IMR-90 (cell line): ENCODE measurements around the gene TROAP. TPM values are rescaled to one million over a fixed set of nuclear protein-coding genes. Genes with fewer than 3 reads are reported as not detected.

Source experiments
- ATAC-seq: fragments of 200-7000 bp; cut with Tn5 transposase; 2 replicates; pipeline ENCODE4 v1.9.1; 2020; ENCODE audit warnings: low read depth, mild to moderate bottlenecking, moderate library complexity
- BruUV-seq: library from RNA; stranded (reverse); fragments of 400-500 nt; replicated peaks from 2 replicates; lab custom pipeline; 2021; lab: Mats Ljungman, UMichigan
- CTCF ChIA-PET: fragments of 300-600 bp; formaldehyde crosslinking; extraction: SDS; loops from one replicate; lab custom pipeline; 2021; ENCODE audit warnings: antibody characterized with exemption; lab: Yijun Ruan, JAX
- POLR2A ChIA-PET: fragments of 300-600 bp; sonication (Branson Sonifier 250); formaldehyde crosslinking; loops from one replicate; lab custom pipeline; 2022; ENCODE audit warnings: antibody characterized with exemption; ENCODE audit not compliant: unreplicated experiment; lab: Charles Lee
- DNase-seq: peaks from one replicate; pipeline ENCODE4 v3.0.0; 2013
- H2AFZ ChIP-seq: replicated peaks from 2 replicates; pipeline ENCODE3; 2013; ENCODE audit warnings: low read length, mild to moderate bottlenecking; ENCODE audit not compliant: poor library complexity
- H2AK5ac ChIP-seq: 2 replicates; pipeline ENCODE4 v1.6.1; 2013; ENCODE audit warnings: low read depth, low read length, inconsistent platforms
- H2AK9ac ChIP-seq: replicated peaks from 2 replicates; pipeline ENCODE3; 2013; ENCODE audit warnings: mild to moderate bottlenecking, low read depth, low read length, moderate library complexity; ENCODE audit not compliant: poor library complexity
- H2BK120ac ChIP-seq: 2 replicates; pipeline ENCODE4 v1.6.1; 2013; ENCODE audit warnings: low read depth, low read length, inconsistent platforms
- H2BK15ac ChIP-seq: 3 replicates; pipeline ENCODE4 v1.6.1; 2013; ENCODE audit warnings: low read depth, low read length, inconsistent platforms
- H2BK20ac ChIP-seq: 2 replicates; pipeline ENCODE4 v1.6.1; 2013; ENCODE audit warnings: low read depth, mild to moderate bottlenecking, inconsistent platforms, low read length, moderate library complexity
- H2BK5ac ChIP-seq: 2 replicates; pipeline ENCODE4 v1.6.1; 2013; ENCODE audit warnings: mild to moderate bottlenecking, low read depth, low read length, inconsistent platforms; ENCODE audit not compliant: poor library complexity, severe bottlenecking
- H3K14ac ChIP-seq: replicated peaks from 2 replicates; pipeline ENCODE4 v1.6.1; 2013; ENCODE audit warnings: low read depth, low read length, inconsistent platforms
- H3K18ac ChIP-seq: 2 replicates; pipeline ENCODE4 v1.6.1; 2013; ENCODE audit warnings: low read depth, low read length, control low read depth
- H3K23ac ChIP-seq: 2 replicates; pipeline ENCODE4 v1.6.1; 2013; ENCODE audit warnings: low read depth, low read length, inconsistent platforms
- H3K27ac ChIP-seq: 2 replicates; pipeline ENCODE4 v1.5.1; 2013; ENCODE audit warnings: mild to moderate bottlenecking, control low read depth, low read length; ENCODE audit not compliant: insufficient read depth
- H3K27me3 ChIP-seq: 2 replicates; pipeline ENCODE4 v1.6.1; 2013; ENCODE audit warnings: low read length; ENCODE audit not compliant: control insufficient read depth, insufficient read depth
- H3K36me3 ChIP-seq: 2 replicates; pipeline ENCODE4 v1.6.1; 2013; ENCODE audit warnings: low read length, mixed read lengths; ENCODE audit not compliant: control insufficient read depth, insufficient read depth
- H3K4ac ChIP-seq: 2 replicates; pipeline ENCODE4 v1.6.1; 2013; ENCODE audit warnings: low read depth, low read length, inconsistent platforms
- H3K4me1 ChIP-seq: 2 replicates; pipeline ENCODE4 v1.6.1; 2013; ENCODE audit warnings: low read length, mixed read lengths; ENCODE audit not compliant: control insufficient read depth, insufficient read depth
- H3K4me2 ChIP-seq: 2 replicates; pipeline ENCODE4 v1.6.1; 2013; ENCODE audit warnings: low read depth, mild to moderate bottlenecking, control low read depth, low read length, moderate library complexity
- H3K4me3 ChIP-seq: 2 replicates; pipeline ENCODE4 v1.5.1; 2013; ENCODE audit warnings: low read depth, mild to moderate bottlenecking, control low read depth, low read length, moderate library complexity; ENCODE audit not compliant: insufficient read depth
- H3K56ac ChIP-seq: 2 replicates; pipeline ENCODE4 v1.6.1; 2013; ENCODE audit warnings: low read length, inconsistent platforms; ENCODE audit not compliant: insufficient read depth; ENCODE audit errors: extremely low read depth
- H3K79me1 ChIP-seq, 2 experiments: 2 replicates each; pipeline ENCODE4 v1.6.1; 2013; ENCODE audit warnings: low read length in 2 of 2, inconsistent platforms in 1 of 2, low read depth in 1 of 2
- H3K9ac ChIP-seq: 2 replicates; pipeline ENCODE4 v1.6.1; 2013; ENCODE audit warnings: low read depth, low read length, control low read depth
- H3K9me1 ChIP-seq: 2 replicates; pipeline ENCODE4 v1.6.1; 2013; ENCODE audit warnings: low read length, inconsistent platforms; ENCODE audit not compliant: insufficient read depth
- H3K9me3 ChIP-seq: 2 replicates; pipeline ENCODE4 v1.6.1; 2013; ENCODE audit warnings: low read length; ENCODE audit not compliant: control insufficient read depth, insufficient read depth
- H4K20me1 ChIP-seq: 2 replicates; pipeline ENCODE4 v1.6.1; 2013; ENCODE audit warnings: low read length, inconsistent platforms; ENCODE audit not compliant: insufficient read depth
- H4K5ac ChIP-seq: 2 replicates; pipeline ENCODE4 v1.6.1; 2013; ENCODE audit warnings: mild to moderate bottlenecking, low read depth, low read length, control low read depth
- H4K8ac ChIP-seq, 2 experiments: 2 replicates each; pipeline ENCODE4 v1.6.1; 2013; ENCODE audit warnings: low read depth in 2 of 2, low read length in 2 of 2, control low read depth in 1 of 2, inconsistent platforms in 1 of 2
- H4K91ac ChIP-seq: 2 replicates; pipeline ENCODE4 v1.6.1; 2013; ENCODE audit warnings: low read depth, low read length, inconsistent platforms; ENCODE audit not compliant: insufficient read depth
- BHLHE40 ChIP-seq: fragments of 150-350 bp; IDR thresholded peaks from 2 replicates; pipeline ENCODE4 v1.6.1; 2016; ENCODE audit warnings: mild to moderate bottlenecking, low read depth, low read length
- CEBPB ChIP-seq: IDR thresholded peaks from 2 replicates; pipeline ENCODE4 v1.6.1; 2012; ENCODE audit warnings: low read depth, low read length, improper control_type of control experiment
- CHD1 ChIP-seq: IDR thresholded peaks from 2 replicates; pipeline ENCODE4 v1.6.1; 2012; ENCODE audit warnings: low read depth, low read length, improper control_type of control experiment
- FOS ChIP-seq: fragments of 150-350 bp; IDR thresholded peaks from 2 replicates; pipeline ENCODE4 v1.6.1; 2016; ENCODE audit warnings: low read depth, low read length
- MAFK ChIP-seq: IDR thresholded peaks from 2 replicates; pipeline ENCODE4 v1.6.1; 2012; ENCODE audit warnings: low read depth, low read length, improper control_type of control experiment
- MAZ ChIP-seq: IDR thresholded peaks from 2 replicates; pipeline ENCODE4 v1.6.1; 2012; ENCODE audit warnings: low read depth, mild to moderate bottlenecking, low read length, improper control_type of control experiment, moderate library complexity, borderline replicate concordance
- MXI1 ChIP-seq: IDR thresholded peaks from 2 replicates; pipeline ENCODE4 v1.6.1; 2012; ENCODE audit warnings: low read depth, mild to moderate bottlenecking, low read length, moderate library complexity, borderline replicate concordance
- NFE2L2 ChIP-seq: fragments of 150-350 bp; IDR thresholded peaks from 2 replicates; pipeline ENCODE4 v1.6.1; 2016; ENCODE audit warnings: low read depth, mild to moderate bottlenecking, low read length
- POLR2A ChIP-seq: IDR thresholded peaks from 2 replicates; pipeline ENCODE4 v1.6.1; 2012; ENCODE audit warnings: mild to moderate bottlenecking, low read depth, low read length
- RAD21 ChIP-seq: IDR thresholded peaks from 2 replicates; pipeline ENCODE4 v1.6.1; 2012; ENCODE audit warnings: low read length, improper control_type of control experiment
- SMC3 ChIP-seq: fragments of 150-350 bp; IDR thresholded peaks from 2 replicates; pipeline ENCODE4 v1.6.1; 2016; ENCODE audit warnings: low read depth, mild to moderate bottlenecking, antibody characterized with exemption, low read length, moderate library complexity
- WGBS, 2 experiments: methylation state at CpG; one replicate each; pipeline versions ENCODE4 v1.1.5 to v1.1.7; 2013; ENCODE audit warnings: missing lambda C conversion rate in 2 of 2; ENCODE audit not compliant: insufficient read length in 1 of 2; ENCODE audit errors: extremely low coverage in 2 of 2; 5-methylcytosine and 5-hydroxymethylcytosine counted together
- dilution Hi-C: fragments of 300-500 bp; cut with HindIII; formaldehyde crosslinking; loops from one replicate; pipeline ENCODE4 v1.14.3; 2018; ENCODE audit warnings: low sequenced_read_pairs; ENCODE audit not compliant: unreplicated experiment
- in situ Hi-C: fragments of 300-500 bp; cut with MboI; formaldehyde crosslinking; loops from 3 replicates; pipeline ENCODE4 v1.14.3; 2019; ENCODE audit warnings: low sequenced_read_pairs, inconsistent platforms, mixed read lengths
- intact Hi-C: fragments of 100-400 bp; cut with micrococcal nuclease; formaldehyde crosslinking; loops from 2 replicates; pipeline ENCODE4 v1.10.0; 2022
- polyA plus RNA-seq, 3 experiments: library from polyadenylated mRNA; depleted of rRNA; stranded (reverse); fragments of >200 nt; gene quantifications; 2 replicates each; pipeline ENCODE4 v1.2.3, GENCODE V29; 2012; ENCODE audit warnings: low replicate concordance in 1 of 3
- total RNA-seq: library from RNA; depleted of rRNA; stranded (reverse); fragments of >200 nt; gene quantifications from 2 replicates; pipeline ENCODE4 v1.2.3, GENCODE V29; 2012
- TF ChIP-seq, protein P1 (sequence below): fragments of 150-350 bp; IDR thresholded peaks from 2 replicates; pipeline ENCODE4 v1.6.1; 2016; ENCODE audit warnings: low read depth, mild to moderate bottlenecking, low read length, moderate library complexity, borderline replicate concordance
- TF ChIP-seq, protein P2 (sequence below): fragments of 150-350 bp; IDR thresholded peaks from 2 replicates; pipeline ENCODE4 v1.6.1; 2017; ENCODE audit warnings: mild to moderate bottlenecking, antibody characterized with exemption, low read length, low read depth

Gene TROAP
- total and polyA plus RNA-seq, 2 of the 4 experiments (the other 2 are of a cell fraction), result 21.5 to 29.3 TPM

DNA sequence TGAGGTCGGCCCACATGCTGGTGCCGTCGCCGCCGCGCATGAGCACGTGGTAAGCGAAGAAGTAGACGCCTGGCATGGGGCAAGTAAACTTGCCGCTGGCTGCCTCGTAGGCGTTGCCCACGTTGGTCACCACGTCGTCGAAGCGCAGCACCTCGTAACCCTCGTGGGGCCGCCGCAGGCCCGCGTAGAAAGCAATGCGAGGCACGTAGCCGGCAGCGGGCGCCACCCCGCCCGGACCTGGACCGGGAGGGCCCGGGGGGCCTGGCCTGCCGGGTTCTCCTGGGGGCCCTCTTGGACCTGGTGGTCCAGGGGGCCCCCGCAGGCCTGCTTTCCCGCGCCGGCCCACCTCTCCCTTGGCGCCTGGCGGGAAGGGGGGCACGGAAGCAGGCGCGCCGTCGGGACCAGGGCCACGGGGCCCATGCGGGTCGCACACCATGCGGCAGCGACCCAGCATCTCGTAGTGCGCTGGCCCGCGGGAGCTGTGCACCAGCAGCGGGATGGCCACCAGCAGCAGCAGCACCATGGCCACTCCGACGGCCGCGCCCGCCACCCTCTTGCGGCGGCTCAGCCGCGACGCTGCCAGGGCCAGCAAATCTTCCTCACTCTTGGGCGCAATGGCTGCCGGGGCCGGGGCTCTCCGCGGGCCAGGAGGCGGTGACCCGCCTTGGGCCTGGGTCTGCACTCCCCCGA is 13.0 kb downstream of the TROAP start:
- no peak overlapping the region for H2BK5ac ChIP-seq
- H2AK9ac ChIP-seq, result peak overlapping the region; percentile 56
- no peak overlapping the region for H3K9ac ChIP-seq
- H4K20me1 ChIP-seq, result no peaks in the 10 kb centered on the region
- H3K79me1 ChIP-seq, result no peaks in the 10 kb centered on the region
- H4K91ac ChIP-seq, result no peak overlapping the region
- H3K4ac ChIP-seq, result no peak overlapping the region
- H2BK15ac ChIP-seq, result no peak overlapping the region
- no peaks in the 10 kb centered on the region for H3K9me1 ChIP-seq
- no peak overlapping the region for H2AK5ac ChIP-seq
- H3K27ac ChIP-seq, result no peak overlapping the region
- no peak overlapping the region for H3K14ac ChIP-seq
- DNase-seq (no peak), ATAC-seq (no peak)
- no peak overlapping the region for H3K4me2 ChIP-seq
- H2AFZ ChIP-seq, result peak overlapping the region; percentile 80
- dilution Hi-C loops (no loop called here), in situ Hi-C loops (no loop called here), intact Hi-C loops (loop anchor here (2.0 kb wide), 1 partner anchor 21 kb away; no protein-coding TSS in a partner anchor)
- no peaks in the 10 kb centered on the region for H3K4me1 ChIP-seq
- H4K5ac ChIP-seq, result no peak overlapping the region
- H3K18ac ChIP-seq, result no peak overlapping the region
- ChIA-PET POLR2A (no interaction called here), CTCF (interaction anchor here (1.2 to 1.8 kb wide), 4 partner anchors 12 to 178 kb away, joined by 3 to 9 read pairs (median 5); partner anchors contain the start of gene TROAP)
- TF ChIP-seq MAFK, result no peak
- no peak for TF ChIP-seq RAD21
- TF ChIP-seq MAZ, result no peak
- TF ChIP-seq, protein P1, sequence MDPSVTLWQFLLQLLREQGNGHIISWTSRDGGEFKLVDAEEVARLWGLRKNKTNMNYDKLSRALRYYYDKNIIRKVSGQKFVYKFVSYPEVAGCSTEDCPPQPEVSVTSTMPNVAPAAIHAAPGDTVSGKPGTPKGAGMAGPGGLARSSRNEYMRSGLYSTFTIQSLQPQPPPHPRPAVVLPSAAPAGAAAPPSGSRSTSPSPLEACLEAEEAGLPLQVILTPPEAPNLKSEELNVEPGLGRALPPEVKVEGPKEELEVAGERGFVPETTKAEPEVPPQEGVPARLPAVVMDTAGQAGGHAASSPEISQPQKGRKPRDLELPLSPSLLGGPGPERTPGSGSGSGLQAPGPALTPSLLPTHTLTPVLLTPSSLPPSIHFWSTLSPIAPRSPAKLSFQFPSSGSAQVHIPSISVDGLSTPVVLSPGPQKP, result no peak
- TF ChIP-seq, protein P2, sequence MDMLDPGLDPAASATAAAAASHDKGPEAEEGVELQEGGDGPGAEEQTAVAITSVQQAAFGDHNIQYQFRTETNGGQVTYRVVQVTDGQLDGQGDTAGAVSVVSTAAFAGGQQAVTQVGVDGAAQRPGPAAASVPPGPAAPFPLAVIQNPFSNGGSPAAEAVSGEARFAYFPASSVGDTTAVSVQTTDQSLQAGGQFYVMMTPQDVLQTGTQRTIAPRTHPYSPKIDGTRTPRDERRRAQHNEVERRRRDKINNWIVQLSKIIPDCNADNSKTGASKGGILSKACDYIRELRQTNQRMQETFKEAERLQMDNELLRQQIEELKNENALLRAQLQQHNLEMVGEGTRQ, result no peak
- no peak for TF ChIP-seq CHD1
- no peak for TF ChIP-seq NFE2L2
- no peak for TF ChIP-seq FOS
- no peak for TF ChIP-seq MXI1
- TF ChIP-seq CEBPB, result no peak
- TF ChIP-seq SMC3, result no peak
- TF ChIP-seq BHLHE40, result no peak
- no peak for TF ChIP-seq POLR2A
- no peak overlapping the region for H4K8ac ChIP-seq
- no peak overlapping the region for H2BK120ac ChIP-seq
- H3K56ac ChIP-seq, result no peak overlapping the region
- H3K4me3 ChIP-seq, result no peak overlapping the region
- no peaks in the 10 kb centered on the region for H3K36me3 ChIP-seq
- H3K9me3 ChIP-seq, result no peaks in the 10 kb centered on the region
- no peak overlapping the region for H2BK20ac ChIP-seq
- peaks cover 62% of the 10 kb centered on the region for H3K27me3 ChIP-seq
- no peak overlapping the region for H3K23ac ChIP-seq
- 5% methylated on average over 32 of the region's 72 CpGs; no CpG with 5 or more reads in 1 of the 2 experiments for WGBS, 2 experiments
- BruUV-seq, result no TSS peak
